Activated CD4-positive, alpha-beta T cell treated with anti-CD3 and anti-CD28 coated beads, Interleukin-2, amount 50 U/mL, for 1 hour (primary cell): ENCODE measurements around the gene ANO9.

Experiments used
- DNase-seq: peaks from one replicate; pipeline ENCODE4 v3.0.0-alpha.2; 2020

Gene ANO9, protein sequence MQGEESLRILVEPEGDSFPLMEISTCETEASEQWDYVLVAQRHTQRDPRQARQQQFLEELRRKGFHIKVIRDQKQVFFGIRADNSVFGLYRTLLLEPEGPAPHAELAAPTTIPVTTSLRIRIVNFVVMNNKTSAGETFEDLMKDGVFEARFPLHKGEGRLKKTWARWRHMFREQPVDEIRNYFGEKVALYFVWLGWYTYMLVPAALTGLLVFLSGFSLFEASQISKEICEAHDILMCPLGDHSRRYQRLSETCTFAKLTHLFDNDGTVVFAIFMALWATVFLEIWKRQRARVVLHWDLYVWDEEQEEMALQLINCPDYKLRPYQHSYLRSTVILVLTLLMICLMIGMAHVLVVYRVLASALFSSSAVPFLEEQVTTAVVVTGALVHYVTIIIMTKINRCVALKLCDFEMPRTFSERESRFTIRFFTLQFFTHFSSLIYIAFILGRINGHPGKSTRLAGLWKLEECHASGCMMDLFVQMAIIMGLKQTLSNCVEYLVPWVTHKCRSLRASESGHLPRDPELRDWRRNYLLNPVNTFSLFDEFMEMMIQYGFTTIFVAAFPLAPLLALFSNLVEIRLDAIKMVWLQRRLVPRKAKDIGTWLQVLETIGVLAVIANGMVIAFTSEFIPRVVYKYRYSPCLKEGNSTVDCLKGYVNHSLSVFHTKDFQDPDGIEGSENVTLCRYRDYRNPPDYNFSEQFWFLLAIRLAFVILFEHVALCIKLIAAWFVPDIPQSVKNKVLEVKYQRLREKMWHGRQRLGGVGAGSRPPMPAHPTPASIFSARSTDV

DNA sequence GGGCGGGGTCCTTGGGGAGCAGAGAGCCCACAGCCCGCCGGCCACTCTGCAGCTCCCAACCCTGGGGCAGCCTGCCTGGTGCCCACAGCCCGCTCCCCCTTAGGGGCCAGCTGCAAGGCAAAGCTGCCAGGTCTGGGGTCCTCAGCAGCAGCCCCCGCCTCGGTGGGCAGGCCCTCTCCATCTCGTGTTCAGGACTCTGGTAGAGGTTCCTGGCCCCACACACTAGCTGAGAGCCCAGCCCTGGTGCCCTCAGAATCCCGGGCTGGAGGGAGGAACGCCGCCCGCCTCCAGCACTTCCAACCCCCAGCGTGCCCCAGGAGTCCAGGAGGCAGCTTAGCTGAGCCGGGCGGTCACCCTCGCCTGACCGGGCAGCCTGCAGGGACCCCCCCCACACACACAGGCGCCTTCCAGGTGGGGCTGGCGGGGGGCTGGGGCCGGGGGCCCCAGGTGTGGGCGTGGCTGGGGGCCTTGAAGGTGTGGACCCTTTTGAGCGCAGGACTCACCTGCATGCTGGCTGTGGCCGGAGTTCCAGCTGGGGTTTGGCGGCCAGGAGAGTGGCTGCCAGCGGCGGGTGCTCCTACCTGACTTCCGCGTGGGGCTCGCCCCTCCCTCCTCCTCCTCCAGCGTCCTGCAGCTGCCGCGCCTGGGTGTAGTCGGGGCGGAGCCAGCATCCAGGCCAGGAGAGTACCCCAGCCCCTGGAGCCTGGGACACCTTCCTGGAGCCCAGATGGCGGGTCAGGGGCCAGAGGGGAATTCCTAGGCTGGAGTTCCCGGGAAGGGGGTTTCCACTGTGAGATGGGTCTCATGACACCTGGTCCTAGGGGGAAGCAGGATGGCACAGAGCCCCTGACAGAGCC is at the start of gene ANO9:
Gene ANO9 (minus strand): TSS at position 594 of the 857 bp plus-strand sequence. CDS start 85 bp downstream, at position 509.
- peak; percentile 53 for DNase-seq

DNA sequence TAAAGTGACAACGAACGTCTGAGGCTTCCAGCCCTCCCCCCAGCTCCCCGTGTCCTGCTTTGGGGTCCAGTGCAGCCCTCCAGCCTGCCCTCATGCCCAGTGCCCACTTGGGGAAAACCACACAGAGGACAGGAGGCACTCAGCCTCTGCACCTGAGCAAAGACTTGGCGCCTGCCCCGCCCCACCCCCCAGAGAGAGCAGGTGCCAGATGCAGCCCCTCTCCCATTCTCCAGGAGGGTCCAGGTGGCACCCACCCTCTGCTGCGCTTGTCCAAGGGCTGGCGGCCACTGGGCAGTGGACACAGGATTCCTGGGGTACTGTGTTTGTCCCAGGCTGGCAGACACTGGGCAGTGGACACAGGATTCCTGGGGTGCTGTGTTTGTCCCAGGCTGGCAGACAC is 49.5 kb upstream of the ANO9 start:
- DNase-seq: no peak

DNA sequence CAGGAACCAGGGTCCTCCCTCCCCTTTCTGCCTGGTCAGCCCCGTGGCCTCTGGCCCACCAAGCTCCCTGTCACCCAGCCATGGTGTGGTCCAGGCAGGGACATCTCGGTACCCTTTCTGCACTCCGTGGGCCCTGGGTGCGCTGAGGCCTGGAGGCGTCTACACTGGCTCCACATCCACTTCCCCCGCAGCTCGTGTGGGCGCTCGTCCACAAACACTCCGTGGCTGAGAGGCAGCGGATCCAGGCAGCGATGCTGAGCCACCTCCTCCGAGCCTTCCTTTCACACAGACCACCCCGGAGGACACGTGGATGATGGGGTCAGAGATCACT is 49.1 kb upstream of the ANO9 start:
- no peak for DNase-seq

DNA sequence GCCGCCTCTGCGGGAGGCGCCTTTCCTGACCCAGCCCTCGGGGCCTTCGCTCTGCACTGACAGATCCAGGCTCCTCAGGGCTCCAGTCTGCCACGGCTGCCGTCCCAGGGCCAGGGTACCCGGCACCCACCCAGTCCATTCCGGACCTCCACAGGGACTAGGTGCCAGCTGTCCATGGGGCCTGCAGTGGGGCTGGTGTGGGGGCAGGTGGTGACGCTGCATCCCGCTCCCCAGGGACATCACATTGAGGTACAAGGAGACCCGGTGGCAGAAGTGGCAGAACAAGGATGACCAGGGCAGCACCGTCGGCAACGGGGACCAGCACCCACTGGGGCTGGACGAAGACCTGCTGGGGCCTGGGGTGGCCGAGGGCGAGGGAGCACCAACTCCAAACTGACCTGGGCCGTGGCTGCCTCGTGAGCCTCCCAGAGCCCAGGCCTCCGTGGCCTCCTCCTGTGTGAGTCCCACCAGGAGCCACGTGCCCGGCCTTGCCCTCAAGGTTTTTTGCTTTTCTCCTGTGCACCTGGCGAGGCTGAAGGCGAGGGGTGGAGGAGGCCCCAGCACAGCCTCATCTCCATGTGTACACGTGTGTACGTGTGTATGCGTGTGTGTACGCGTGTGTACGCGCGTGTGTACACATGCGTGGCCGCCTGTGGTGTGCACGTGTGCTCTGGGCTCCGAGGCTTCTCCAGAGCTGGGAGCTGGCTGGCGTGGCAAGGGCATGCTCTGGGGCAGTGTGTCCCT is 48.5 kb upstream of the ANO9 start:
- DNase-seq: no peak

DNA sequence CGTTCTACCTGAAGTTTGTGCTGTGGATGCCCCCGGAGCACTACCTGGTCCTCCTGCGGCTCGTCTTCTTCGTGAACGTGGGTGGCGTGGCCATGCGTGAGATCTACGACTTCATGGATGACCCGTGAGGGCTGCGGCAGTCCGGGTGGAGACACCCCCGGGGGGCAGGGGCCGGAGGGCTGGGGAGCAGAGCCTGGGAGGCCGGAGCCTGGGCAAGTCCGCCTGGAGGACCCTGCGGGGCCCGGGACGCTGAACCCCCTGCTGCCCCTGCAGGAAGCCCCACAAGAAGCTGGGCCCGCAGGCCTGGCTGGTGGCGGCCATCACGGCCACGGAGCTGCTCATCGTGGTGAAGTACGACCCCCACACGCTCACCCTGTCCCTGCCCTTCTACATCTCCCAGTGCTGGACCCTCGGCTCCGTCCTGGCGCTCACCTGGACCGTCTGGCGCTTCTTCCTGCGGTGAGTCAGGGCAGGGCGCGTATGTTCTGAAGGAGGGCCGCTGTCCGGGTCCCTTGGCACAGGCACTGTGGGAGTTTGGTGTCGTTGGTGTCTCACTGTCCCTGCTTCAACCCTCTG is 47.9 kb upstream of the ANO9 start:
- DNase-seq: no peak

DNA sequence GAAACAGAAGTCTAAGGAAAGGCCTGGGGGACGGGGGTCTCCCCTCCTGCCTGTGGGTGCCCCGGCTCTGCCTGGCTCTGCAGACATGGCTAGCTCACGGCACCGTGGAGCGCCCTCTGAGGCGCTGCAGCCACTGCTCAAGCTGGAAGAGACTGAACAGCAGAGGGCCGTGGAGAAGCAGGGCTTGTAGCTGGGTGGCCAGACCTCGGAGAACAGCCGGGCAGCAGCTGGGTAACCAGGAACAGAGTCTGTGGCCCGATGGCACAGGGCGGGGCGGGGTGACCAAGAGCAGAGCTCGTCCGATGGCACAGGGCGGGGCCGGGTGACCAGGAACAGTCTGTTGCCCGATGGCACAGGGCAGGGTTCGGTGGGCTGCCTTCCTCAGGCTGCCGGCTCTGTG is 47.2 kb upstream of the ANO9 start:
- DNase-seq: no peak

DNA sequence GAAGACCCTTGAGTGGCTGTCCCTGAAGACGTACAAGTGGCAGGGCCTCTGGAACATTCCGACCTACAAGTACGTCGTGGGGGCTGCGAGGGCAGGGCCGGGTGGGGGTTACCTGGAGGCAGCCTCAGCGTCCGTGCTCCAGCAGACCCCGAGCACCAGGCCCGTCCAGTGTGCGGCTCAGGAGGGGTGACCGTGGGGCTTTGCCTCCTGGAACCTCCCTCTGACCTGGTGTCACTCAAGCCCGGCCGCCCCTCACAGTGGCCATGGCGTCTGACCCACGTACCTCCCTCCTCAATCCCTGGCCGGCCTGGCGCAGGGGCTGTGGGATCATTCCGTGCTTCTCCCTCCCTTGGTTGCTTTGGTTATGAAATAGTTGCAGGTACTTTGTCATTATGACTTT is 46.8 kb upstream of the ANO9 start:
- no peak for DNase-seq

DNA sequence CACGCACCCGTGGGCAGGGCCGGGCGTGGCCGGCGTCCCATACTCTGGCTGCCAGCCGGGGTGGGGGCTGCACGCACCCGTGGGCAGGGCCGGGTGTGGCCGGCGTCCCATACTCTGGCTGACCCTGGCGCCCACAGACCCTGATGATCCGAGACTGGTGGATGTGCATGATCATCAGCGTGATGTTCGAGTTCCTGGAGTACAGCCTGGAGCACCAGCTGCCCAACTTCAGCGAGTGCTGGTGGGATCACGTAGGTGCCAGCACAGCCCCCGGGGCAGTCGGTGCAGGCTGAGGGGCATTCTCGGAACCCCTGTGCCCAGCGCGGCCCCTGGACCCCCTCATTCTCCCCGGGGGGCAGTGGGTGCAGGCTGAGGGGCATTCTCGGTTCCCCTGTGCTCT is 46.3 kb upstream of the ANO9 start:
- no peak for DNase-seq

DNA sequence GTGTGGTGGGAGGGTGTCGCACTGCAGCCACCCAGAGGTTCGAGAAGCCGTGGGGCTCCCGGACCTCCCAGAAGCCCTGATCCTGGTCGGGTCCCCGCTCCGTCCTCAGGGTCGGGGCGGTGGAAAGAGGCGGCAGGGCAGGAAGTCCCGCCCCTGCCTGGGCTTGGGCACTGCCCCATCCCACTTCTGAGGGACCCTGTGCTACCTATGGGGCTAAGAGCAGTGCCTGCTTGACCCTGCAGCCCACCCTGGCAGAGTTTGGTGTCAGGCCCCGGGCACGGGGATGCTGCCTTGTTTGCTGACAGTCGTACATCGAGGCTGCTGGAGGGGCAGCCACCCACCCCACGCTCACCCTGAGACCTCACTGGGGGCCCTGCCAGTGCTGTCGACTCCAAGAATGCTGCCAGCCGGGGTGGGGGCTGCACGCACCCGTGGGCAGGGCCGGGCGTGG is 45.8 kb upstream of the ANO9 start:
- no peak for DNase-seq

DNA sequence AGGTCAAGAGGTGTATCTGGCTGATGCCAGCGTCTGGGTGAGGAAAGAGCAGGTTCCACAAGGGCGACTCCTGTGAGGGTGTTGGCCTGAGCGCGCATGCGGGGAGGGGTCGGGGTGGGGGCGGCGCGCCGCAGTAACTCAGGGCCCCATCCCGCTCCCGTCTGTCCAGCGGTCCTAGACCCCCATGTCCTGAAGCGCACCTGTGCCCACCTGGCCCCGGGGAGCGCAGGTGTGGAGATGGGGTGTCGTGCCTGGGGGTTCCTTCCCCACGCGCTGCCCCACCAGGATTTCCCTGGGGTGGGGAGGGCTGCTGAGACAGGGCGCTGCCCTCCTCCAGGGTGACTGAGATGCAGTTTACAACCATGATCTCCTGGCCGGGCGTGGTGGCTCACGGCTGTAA is 44.4 kb upstream of the ANO9 start:
- no peak for DNase-seq

DNA sequence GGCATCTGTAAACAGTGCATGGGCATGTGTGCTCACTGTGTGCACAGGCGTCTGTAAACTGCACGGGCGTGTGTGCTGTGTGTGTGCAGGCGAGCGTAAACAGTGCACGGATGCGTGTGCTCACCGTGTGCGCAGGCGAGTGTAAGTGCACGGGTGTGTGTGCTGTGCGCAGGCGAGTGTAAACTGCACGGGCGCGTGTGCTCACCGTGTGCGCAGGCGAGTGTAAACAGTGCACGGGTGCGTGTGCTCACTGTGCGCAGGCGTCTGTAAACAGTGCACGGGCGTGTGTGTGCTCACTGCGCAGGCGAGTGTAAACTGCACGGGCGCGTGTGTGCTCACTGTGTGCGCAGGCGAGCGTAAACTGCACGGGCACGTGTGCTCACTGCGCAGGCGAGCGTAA is 42.8 kb upstream of the ANO9 start:
- DNase-seq: no peak

DNA sequence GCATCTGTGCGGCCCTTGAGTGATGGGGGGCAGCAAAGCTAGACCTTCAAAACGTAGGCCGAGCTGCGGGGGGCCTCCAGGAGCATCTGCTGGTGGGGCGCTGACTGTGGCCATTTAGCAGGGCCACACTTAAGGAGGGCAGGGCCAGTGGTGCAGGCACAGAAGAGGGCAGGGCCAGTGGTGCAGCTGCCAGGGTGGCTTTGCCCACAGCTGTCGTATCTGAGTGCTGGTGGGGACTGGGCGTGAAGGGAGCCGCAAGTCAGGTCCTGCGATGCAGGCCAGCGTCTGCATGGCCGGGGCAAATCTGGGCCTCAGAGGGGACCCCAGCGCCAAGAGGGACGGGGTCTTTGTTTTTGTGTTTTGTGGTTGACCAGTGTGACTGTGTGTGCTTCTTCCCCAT is 37.5 kb upstream of the ANO9 start:
- DNase-seq: no peak

DNA sequence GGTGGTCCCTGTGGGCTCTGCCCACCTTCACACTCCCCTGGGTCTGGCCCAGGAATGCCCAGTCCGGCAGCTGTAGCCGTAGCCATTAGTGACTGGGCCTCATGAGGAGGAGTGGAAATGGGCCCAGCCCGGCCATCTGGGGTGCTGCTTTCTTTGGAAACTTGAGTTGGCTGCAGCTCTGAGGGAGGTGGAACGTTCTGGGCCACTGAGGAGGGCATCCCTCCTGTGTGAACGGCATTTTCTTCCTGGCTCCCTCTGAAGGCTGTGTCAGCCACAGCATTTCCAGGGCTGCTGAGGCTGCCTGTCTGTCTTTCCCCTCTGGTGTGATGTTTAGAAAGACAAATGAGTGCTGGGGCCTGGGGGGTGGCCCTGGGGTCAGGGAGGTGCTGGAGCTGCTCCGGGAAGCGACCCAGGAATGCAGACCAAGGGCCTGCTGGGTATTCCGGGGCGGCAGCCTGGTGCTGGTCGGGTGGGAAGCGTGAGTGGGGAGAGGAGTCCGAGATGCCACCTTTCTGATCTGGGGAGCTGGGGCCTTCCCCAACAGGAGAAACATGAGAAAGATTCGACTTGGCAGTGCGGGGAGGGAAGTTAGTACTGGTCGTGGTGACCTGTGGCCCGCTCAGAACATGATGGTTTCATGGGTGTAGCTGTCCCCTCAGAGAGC is 35.4 kb upstream of the ANO9 start:
- no peak for DNase-seq

DNA sequence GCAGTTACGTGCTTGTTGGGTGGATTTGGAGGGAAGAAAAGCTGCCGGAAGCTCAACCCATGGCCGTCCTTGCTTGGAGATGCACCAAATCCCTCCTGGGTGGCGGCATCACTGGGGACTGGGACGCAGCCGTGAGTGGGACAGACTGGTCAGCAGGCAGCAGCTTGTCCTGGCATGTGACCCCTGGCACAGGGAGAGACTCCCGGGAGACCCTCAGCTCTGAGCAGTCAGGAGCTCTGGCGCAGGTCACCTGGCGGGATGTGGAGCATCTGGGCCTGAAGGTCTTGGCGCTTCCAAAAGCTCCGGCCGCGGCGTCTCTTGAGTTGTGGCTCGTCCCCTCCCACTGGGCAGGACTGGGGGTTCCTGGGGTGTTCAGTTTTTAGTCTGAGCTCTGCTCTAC is 34.6 kb upstream of the ANO9 start:
- DNase-seq: no peak

DNA sequence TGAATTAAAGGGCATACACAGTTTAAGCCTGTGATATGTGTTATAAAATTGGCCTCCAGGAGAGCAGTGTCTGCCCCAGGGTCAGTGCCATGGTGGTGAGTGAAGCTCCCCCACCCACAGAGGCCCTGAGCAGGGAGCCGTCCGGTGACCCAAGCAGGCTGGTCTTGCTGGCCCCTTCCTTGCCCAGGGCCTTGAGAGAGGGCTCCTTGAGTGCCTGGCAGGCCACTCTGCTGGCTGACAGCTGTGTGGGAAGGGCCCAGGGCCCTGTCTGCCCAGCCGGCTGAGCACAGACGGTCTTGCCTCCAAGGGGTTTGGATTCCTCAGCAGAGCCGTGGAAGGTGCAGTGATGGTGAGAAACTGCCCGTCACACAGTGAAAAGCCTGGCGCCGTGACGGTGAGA is 34.1 kb upstream of the ANO9 start:
- DNase-seq: no peak

DNA sequence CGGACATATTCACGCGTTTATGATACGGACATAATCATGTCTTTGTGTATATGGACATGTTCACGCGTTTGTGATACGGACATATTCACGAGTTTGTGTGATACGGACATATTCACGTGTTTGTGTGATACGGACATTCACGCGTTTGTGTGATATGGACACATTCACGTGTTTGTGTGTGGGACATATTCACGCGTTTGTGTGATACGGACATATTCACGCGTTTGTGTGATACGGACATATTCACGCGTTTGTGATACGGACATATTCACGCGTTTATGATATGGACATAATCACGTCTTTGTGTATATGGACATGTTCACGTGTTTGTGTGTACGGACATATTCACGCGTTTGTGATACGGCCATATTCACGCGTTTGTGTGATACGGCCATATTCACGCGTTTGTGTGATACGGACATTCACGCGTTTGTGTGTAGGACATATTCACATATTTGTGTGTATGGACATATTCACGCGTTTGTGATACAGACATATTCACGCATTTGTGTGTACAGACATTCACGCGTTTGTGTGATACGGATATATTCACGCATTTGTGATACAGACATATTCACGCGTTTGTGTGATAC is 33.2 kb upstream of the ANO9 start:
- no peak for DNase-seq

DNA sequence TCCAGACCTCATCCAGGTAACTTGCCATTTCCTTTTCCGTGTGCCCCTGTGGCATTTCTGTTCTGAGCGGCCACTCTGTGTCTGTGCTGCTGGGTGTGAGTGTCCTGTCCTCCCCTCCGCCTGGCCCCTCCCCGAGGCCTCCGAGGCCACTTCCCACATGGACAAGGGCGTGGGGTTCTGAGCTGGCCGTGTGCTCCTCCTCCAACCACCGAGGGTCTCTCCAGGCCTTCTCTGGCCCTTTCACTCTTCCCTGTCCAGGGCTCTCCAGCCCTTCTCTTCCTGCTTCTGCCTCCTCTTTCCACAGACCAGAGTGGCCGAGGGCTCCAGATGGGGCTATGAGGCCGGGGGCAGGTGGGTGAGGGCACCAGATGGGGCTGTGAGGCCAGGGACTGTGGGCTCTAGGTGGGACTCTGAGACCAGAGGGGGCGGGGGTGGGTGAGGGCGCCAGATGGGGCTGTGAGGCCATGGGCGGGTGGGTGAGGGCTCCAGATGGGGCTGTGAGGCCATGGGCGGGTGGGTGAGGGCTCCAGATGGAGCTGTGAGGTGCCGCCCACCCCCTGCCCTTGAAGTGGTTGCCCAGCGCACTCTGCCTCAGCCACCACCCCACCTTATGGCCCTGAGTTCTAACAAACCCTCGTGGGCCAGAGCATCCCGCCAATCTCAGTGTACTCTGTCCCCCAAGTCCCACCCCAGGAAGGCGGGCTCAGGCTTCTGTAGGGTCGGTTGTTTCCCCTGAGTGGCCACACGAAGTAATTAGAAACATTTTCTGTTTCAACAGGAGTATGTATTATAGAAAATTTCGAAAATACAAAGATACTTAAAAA is 32.4 kb upstream of the ANO9 start:
- no peak for DNase-seq

DNA sequence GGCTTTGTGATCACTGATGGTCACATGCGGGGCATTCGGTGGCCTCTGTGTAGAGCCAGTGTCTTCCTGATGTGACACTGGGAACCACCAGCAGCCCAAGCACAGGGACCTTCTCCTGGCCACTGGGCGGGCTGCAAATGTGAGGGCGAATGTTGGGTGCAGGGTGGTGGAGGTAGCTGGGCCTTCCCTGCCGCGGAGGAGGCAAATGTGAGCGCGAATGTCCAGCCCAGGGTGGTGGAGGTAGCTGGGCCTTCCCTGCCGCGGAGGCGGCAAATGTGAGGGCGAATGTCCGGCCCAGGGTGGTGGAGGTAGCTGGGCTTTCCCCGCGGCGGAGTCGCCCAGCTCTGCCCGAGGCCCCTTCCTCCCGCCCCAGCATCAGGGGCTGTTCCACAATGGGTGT is 31.6 kb upstream of the ANO9 start:
- DNase-seq: no peak

DNA sequence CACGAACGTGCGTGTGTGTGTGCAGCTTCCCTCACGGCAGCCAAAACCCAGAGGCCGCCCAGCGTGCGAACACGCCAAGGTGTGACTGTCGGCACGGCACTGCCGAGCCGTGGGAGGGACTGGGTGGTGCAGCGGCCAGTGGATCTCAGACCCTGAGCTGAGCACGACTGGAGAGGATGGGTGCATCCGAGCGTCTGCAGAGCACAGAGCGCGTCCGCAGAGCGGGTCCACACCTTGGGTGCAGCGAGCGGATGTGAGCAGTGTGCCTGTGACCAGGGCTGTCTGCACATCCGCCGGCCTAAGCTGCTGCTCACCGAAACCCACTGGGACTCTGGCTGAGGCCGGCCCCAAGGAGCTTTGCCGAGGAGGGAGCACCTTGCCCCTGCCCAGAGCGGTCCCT is 31.0 kb upstream of the ANO9 start:
- no peak for DNase-seq

DNA sequence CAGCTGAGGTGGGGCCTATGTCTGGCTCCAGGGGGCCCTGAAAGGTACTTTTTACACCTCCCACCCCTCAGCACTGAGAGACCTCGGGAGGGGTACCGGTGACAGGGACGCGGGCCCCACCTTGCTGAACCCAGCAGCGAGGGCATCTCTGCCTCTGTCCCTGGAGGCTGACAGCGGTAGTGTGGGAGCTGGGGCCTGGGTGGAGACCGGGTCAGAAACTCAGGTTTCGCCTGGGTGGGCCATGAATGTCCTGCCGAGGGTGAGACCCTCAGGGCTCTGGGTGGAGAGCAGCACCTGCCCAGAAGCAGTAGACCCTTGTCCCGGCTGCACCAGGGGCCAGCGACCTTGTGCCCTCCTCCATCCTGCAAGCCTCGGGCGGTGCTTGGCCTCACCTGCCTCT is 30.5 kb upstream of the ANO9 start:
- no peak for DNase-seq
